HUES6 (cell line): ENCODE results near the gene CDKN1B.

Source experiments
- H3K27ac ChIP-seq: 2 replicates; pipeline ENCODE4 v1.7.0; 2013; ENCODE audit warnings: low read depth, mild to moderate bottlenecking, low read length, inconsistent platforms
- H3K27me3 ChIP-seq: 2 replicates; pipeline ENCODE4 v1.6.1; 2013; ENCODE audit warnings: low read length; ENCODE audit not compliant: control insufficient read depth, insufficient read depth
- H3K36me3 ChIP-seq: 2 replicates; pipeline ENCODE4 v1.6.1; 2013; ENCODE audit warnings: low read length; ENCODE audit not compliant: control insufficient read depth, insufficient read depth
- H3K4me1 ChIP-seq: 2 replicates; pipeline ENCODE4 v1.6.1; 2013; ENCODE audit warnings: low read length; ENCODE audit not compliant: control insufficient read depth, insufficient read depth
- H3K4me3 ChIP-seq: 2 replicates; pipeline ENCODE4 v1.5.1; 2013; ENCODE audit warnings: low read depth, low read length
- H3K9ac ChIP-seq: one replicate; pipeline ENCODE4 v1.6.1; 2013; ENCODE audit warnings: mild to moderate bottlenecking, low read length
- H3K9me3 ChIP-seq: 2 replicates; pipeline ENCODE4 v1.6.1; 2013; ENCODE audit warnings: low read depth, low read length; ENCODE audit not compliant: control insufficient read depth, insufficient read depth

CDKN1B gene

DNA sequence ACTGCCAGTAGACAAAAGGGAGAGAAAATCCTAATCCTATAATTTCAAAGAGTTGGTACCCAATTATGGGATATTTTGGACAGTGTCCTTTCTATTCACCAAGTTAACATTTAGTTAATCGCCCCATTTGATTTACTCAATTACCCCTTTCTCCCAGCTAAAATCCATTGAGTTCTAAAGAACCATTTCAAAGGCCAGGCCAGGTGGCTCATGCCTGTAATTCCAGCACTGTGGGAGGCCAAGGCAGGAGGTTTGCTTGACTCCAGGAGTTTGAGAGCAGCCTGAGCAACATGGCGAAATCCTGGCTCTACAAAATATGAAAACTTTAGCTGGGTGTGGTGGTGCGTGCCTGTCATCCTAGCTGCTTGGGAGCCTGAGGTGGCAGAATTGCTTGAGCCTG, 15.7 kb upstream of the CDKN1B start:
- no peak overlapping the region for H3K9ac ChIP-seq
- H3K9me3 ChIP-seq: no peaks in the 10 kb centered on the region
- peaks cover 6% of the 10 kb centered on the region for H3K4me1 ChIP-seq
- no peak overlapping the region for H3K4me3 ChIP-seq
- H3K36me3 ChIP-seq: no peaks in the 10 kb centered on the region
- peak overlapping the region; percentile 51; the same call in 1 of the 2 replicates for H3K27ac ChIP-seq
- no peaks in the 10 kb centered on the region for H3K27me3 ChIP-seq

- no peaks in the 10 kb centered on the region for H3K9me3 ChIP-seq
- H3K27me3 ChIP-seq: no peaks in the 10 kb centered on the region
- H3K36me3 ChIP-seq: no peaks in the 10 kb centered on the region
- no peak overlapping the region for H3K9ac ChIP-seq
- H3K4me3 ChIP-seq: no peak overlapping the region
- H3K4me1 ChIP-seq: peaks cover 6% of the 10 kb centered on the region
- no peak overlapping the region for H3K27ac ChIP-seq
Observed at GRCh38 chr12:12704593-12705230, 12.5 kb upstream of the CDKN1B start.

GRCh38 chr12:12705838-12706520, 11.2 kb upstream of the CDKN1B start:
- Histone ChIP-seq H3K27ac (no peak overlapping the region), H3K4me3 (no peak overlapping the region), H3K36me3 (no peaks in the 10 kb centered on the region), H3K9ac (no peak overlapping the region), H3K27me3 (no peaks in the 10 kb centered on the region), H3K4me1 (peaks cover 5% of the 10 kb centered on the region), H3K9me3 (no peaks in the 10 kb centered on the region)

GRCh38 chr12:12713932-12714275, 3.3 kb upstream of the CDKN1B start:
- H3K4me1 ChIP-seq: peaks cover 33% of the 10 kb centered on the region
- no peaks in the 10 kb centered on the region for H3K9me3 ChIP-seq
- H3K4me3 ChIP-seq: peak overlapping the region; percentile 51; the same call in 1 of the 2 replicates
- H3K27ac ChIP-seq: no peak overlapping the region
- peaks cover 8% of the 10 kb centered on the region; the same call in 1 of the 2 replicates for H3K27me3 ChIP-seq
- peaks cover 1% of the 10 kb centered on the region; the same call in 1 of the 2 replicates for H3K36me3 ChIP-seq
- H3K9ac ChIP-seq: no peak overlapping the region

DNA sequence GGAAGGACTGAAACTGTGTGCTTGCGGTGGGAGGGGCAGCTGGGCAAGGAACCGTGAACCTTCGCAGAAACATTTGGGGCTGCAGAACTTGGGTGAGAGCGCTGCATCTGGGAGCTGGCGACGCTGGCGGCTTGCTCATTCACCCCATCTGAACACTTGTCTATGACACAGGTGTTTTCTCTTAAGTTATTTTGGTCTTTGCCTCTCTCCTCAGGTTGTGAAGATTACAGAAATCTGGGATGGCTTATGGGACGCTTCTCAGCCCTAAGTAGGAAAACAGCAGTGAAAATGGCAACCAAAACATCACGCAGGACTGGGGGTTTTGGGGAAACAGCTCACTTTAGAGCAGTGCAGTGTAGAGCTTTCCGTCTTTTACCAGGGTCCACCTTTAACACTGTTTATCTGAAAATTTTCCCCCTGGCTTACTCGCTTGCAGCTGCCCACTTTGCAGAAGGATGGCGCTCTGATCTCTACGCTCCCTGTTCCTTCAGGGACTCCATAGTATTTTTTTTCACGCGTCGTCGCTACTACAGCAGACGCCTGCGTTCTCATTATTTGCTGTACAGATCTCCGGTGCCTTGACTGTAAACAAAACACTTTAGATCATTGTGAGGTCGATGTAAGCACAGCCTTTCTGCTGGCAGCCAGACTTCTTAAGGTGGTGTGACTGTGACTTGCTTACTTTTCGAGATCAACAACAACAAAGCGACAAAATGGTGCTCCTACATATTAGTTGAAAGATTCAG, 2.7 kb upstream of the CDKN1B start:
- Histone ChIP-seq H3K4me3 (peak overlapping the region; percentile 51), H3K9ac (peak overlapping the region; percentile 28), H3K36me3 (peaks cover 7% of the 10 kb centered on the region; the same call in 1 of the 2 replicates)

GRCh38 chr12:12715128-12715458, 2.1 kb upstream of the CDKN1B start:
- Histone ChIP-seq H3K27ac (no peak overlapping the region), H3K4me3 (peak overlapping the region; percentile 51), H3K27me3 (peaks cover 8% of the 10 kb centered on the region; the same call in 1 of the 2 replicates), H3K9ac (no peak overlapping the region), H3K4me1 (peaks cover 43% of the 10 kb centered on the region), H3K9me3 (no peaks in the 10 kb centered on the region), H3K36me3 (peaks cover 13% of the 10 kb centered on the region; the same call in 1 of the 2 replicates)

More for the DNA sequence above, 2.7 kb upstream of the CDKN1B start:
- H3K9me3 ChIP-seq: no peaks in the 10 kb centered on the region
- H3K4me1 ChIP-seq: peaks cover 39% of the 10 kb centered on the region
- H3K27me3 ChIP-seq: peaks cover 8% of the 10 kb centered on the region; the same call in 1 of the 2 replicates
- H3K27ac ChIP-seq: no peak overlapping the region

DNA sequence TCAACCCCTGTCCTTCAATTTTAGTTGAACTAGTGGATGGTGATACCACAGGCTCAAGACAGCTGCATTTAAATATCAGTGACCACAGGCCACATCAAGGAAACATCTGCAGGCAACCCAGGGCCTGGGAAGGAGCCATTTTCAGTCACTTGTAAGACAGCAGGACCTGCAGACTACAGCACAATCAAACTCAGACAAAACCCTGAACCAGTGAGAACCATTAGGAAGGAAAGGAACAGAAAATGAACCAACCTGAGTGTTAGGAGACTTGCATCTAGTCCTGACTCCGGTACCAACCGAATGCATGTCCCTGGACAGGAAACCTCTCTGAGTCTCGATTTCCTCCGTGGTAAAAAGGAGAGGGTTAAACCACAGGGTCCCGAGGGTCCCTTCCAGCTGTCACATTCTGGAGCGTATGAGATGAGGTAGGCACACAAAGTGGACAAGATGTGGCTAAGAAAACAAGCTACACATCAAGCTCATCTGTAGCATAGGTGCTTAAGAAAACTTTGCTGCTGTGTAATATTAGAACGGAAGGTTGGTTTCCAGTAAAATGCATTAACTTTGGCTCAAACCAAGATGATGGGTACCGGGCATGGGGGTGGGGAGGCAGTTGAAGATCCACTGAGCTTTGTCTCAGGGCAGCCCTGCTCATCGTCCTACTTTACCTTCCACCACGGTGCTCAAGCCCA, 1.6 kb upstream of the CDKN1B start:
- H3K27ac ChIP-seq: no peak overlapping the region
- peak overlapping the region; percentile 94 for H3K4me3 ChIP-seq
- peaks cover 43% of the 10 kb centered on the region for H3K4me1 ChIP-seq
- no peak overlapping the region for H3K9ac ChIP-seq
- H3K36me3 ChIP-seq: peaks cover 17% of the 10 kb centered on the region
- peaks cover 8% of the 10 kb centered on the region; the same call in 1 of the 2 replicates for H3K27me3 ChIP-seq
- H3K9me3 ChIP-seq: no peaks in the 10 kb centered on the region

GRCh38 chr12:12716151-12716792, 896 bp upstream of the CDKN1B start:
- Histone ChIP-seq H3K27me3 (peaks cover 8% of the 10 kb centered on the region; the same call in 1 of the 2 replicates), H3K9ac (peak overlapping the region; percentile 93), H3K9me3 (no peaks in the 10 kb centered on the region), H3K36me3 (peaks cover 23% of the 10 kb centered on the region), H3K4me3 (peak overlapping the region; percentile 94), H3K27ac (peak overlapping the region; percentile 86; the same call in 1 of the 2 replicates), H3K4me1 (peaks cover 43% of the 10 kb centered on the region)

DNA sequence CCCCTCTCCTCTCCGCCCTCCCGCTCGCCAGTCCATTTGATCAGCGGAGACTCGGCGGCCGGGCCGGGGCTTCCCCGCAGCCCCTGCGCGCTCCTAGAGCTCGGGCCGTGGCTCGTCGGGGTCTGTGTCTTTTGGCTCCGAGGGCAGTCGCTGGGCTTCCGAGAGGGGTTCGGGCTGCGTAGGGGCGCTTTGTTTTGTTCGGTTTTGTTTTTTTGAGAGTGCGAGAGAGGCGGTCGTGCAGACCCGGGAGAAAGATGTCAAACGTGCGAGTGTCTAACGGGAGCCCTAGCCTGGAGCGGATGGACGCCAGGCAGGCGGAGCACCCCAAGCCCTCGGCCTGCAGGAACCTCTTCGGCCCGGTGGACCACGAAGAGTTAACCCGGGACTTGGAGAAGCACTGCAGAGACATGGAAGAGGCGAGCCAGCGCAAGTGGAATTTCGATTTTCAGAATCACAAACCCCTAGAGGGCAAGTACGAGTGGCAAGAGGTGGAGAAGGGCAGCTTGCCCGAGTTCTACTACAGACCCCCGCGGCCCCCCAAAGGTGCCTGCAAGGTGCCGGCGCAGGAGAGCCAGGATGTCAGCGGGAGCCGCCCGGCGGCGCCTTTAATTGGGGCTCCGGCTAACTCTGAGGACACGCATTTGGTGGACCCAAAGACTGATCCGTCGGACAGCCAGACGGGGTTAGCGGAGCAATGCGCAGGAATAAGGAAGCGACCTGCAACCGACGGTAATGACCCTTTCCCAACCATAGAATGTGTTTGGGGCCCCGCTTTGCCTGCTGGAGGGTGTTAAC, 615 bp downstream of the CDKN1B start:
- Histone ChIP-seq H3K4me3 (peak overlapping the region; percentile 94), H3K27me3 (peaks cover 16% of the 10 kb centered on the region), H3K36me3 (peaks cover 28% of the 10 kb centered on the region), H3K27ac (peak overlapping the region; percentile 86; the same call in 1 of the 2 replicates), H3K4me1 (peaks cover 49% of the 10 kb centered on the region), H3K9ac (peak overlapping the region; percentile 93), H3K9me3 (no peaks in the 10 kb centered on the region)

DNA sequence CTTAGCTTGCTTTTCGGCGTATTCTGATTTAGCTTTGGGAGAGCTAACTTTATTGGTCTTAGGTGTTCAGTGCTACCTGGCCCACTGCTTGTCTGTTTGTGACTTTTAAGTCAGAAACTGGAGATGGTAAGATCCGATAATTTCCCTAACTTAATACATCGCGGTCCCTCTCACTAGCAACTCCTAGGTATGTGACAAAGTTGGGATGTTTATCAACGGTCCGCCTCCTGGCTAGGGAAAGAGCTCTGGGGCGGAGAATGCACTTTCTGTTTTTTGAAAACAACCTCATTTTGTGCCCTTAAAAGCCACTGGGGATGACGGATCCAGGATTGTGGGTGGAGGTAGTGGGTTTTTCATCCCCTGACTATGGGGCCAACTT, 1.2 kb downstream of the CDKN1B start:
- Histone ChIP-seq H3K9me3 (no peaks in the 10 kb centered on the region), H3K9ac (peak overlapping the region; percentile 93), H3K27me3 (peaks cover 22% of the 10 kb centered on the region), H3K36me3 (peaks cover 28% of the 10 kb centered on the region), H3K4me3 (peak overlapping the region; percentile 94), H3K4me1 (peaks cover 53% of the 10 kb centered on the region), H3K27ac (no peak overlapping the region)
